ENCODE results near the gene NBEA. TPM values are rescaled to one million over a fixed set of nuclear protein-coding genes. Genes with fewer than 3 reads are reported as not detected.
"Not testable (repeated sequence)": the region's sequence is repeated elsewhere in the genome, so short reads cannot be mapped to it uniquely, and the experiment has no call there.

Gene NBEA
- polyA plus RNA-seq, 3 donors: 16.4 to 19.2 (median 17.8) TPM

- DNase-seq (ENCODE audit: extremely low read depth in 1 of 11, low read depth in 9 of 11, low spot score in 4 of 11): no peak
Observed at GRCh38 chr13:35028338-35028867, 86.3 kb downstream of the NBEA start.

GRCh38 chr13:35039012-35039411, 96.9 kb downstream of the NBEA start:
- DNase-seq (ENCODE audit: extremely low read depth in 1 of 11, low read depth in 9 of 11, low spot score in 4 of 11): no peak

GRCh38 chr13:35046587-35046986, 104.5 kb downstream of the NBEA start:
- no peak for DNase-seq (ENCODE audit: extremely low read depth in 1 of 11, low read depth in 9 of 11, low spot score in 4 of 11)

- DNase-seq (ENCODE audit: extremely low read depth in 1 of 11, low read depth in 9 of 11, low spot score in 4 of 11): no peak
Observed at GRCh38 chr13:35055705-35056104, 113.6 kb downstream of the NBEA start.

- DNase-seq (ENCODE audit: extremely low read depth in 1 of 11, low read depth in 9 of 11, low spot score in 4 of 11): no peak
Observed at GRCh38 chr13:35057858-35058257, 115.8 kb downstream of the NBEA start.

GRCh38 chr13:35058585-35058984, 116.5 kb downstream of the NBEA start:
- not testable (repeated sequence) for DNase-seq (ENCODE audit: extremely low read depth in 1 of 11, low read depth in 9 of 11, low spot score in 4 of 11)

GRCh38 chr13:35086667-35087066, 144.6 kb downstream of the NBEA start:
- DNase-seq (ENCODE audit: extremely low read depth in 1 of 11, low read depth in 9 of 11, low spot score in 4 of 11): no peak

GRCh38 chr13:35092251-35092650, 150.2 kb downstream of the NBEA start:
- DNase-seq (ENCODE audit: extremely low read depth in 1 of 11, low read depth in 9 of 11, low spot score in 4 of 11): peak in 1 of 11 donors; percentile 1

- DNase-seq (ENCODE audit: extremely low read depth in 1 of 11, low read depth in 9 of 11, low spot score in 4 of 11): no peak
Observed at GRCh38 chr13:35092751-35093150, 150.7 kb downstream of the NBEA start.

GRCh38 chr13:35093356-35093755, 151.3 kb downstream of the NBEA start:
- no peak for DNase-seq (ENCODE audit: extremely low read depth in 1 of 11, low read depth in 9 of 11, low spot score in 4 of 11)

GRCh38 chr13:35106771-35107170, 164.7 kb downstream of the NBEA start:
- not testable (repeated sequence) for DNase-seq (ENCODE audit: extremely low read depth in 1 of 11, low read depth in 9 of 11, low spot score in 4 of 11)

- no peak for DNase-seq (ENCODE audit: extremely low read depth in 1 of 11, low read depth in 9 of 11, low spot score in 4 of 11)
Observed at GRCh38 chr13:35107535-35107934, 165.5 kb downstream of the NBEA start.

GRCh38 chr13:35113612-35114011, 171.5 kb downstream of the NBEA start:
- DNase-seq (ENCODE audit: extremely low read depth in 1 of 11, low read depth in 9 of 11, low spot score in 4 of 11): not testable (repeated sequence)

- no peak for DNase-seq (ENCODE audit: extremely low read depth in 1 of 11, low read depth in 9 of 11, low spot score in 4 of 11)
Observed at GRCh38 chr13:35127466-35127865, 185.4 kb downstream of the NBEA start.

GRCh38 chr13:35129500-35129899, 187.4 kb downstream of the NBEA start:
- DNase-seq (ENCODE audit: extremely low read depth in 1 of 11, low read depth in 9 of 11, low spot score in 4 of 11): no peak

GRCh38 chr13:35131471-35131870, 189.4 kb downstream of the NBEA start:
- DNase-seq (ENCODE audit: extremely low read depth in 1 of 11, low read depth in 9 of 11, low spot score in 4 of 11): no peak

- DNase-seq (ENCODE audit: extremely low read depth in 1 of 11, low read depth in 9 of 11, low spot score in 4 of 11): no peak
Observed at GRCh38 chr13:35136585-35136984, 194.5 kb downstream of the NBEA start.

GRCh38 chr13:35139591-35139990, 197.5 kb downstream of the NBEA start:
- DNase-seq (ENCODE audit: extremely low read depth in 1 of 11, low read depth in 9 of 11, low spot score in 4 of 11): no peak

GRCh38 chr13:35140321-35140720, 198.3 kb downstream of the NBEA start:
- no peak for DNase-seq (ENCODE audit: extremely low read depth in 1 of 11, low read depth in 9 of 11, low spot score in 4 of 11)

GRCh38 chr13:35140831-35141230, 198.8 kb downstream of the NBEA start:
- DNase-seq (ENCODE audit: extremely low read depth in 1 of 11, low read depth in 9 of 11, low spot score in 4 of 11): no peak

GRCh38 chr13:35143123-35143522, 201.1 kb downstream of the NBEA start:
- DNase-seq (ENCODE audit: extremely low read depth in 1 of 11, low read depth in 9 of 11, low spot score in 4 of 11): no peak

Measured in renal cortex interstitium (tissue), 11 donors.